Measurements from ENCODE around the gene KRT16. TPM values are rescaled to one million over a fixed set of nuclear protein-coding genes. Genes with fewer than 3 reads are reported as not detected.

Gene KRT16
- total RNA-seq, 1 experiment from 2014 or later, result 0.61 TPM

GRCh38 chr17:41565338-41565737 lies 47.2 kb downstream of the KRT16 start (continued):
- TF ChIP-seq ELF1 (IDR thresholded peaks at IDR 0.05; ENCODE audit: borderline replicate concordance, low read depth) (no peak), EZH2phosphoT487 (IDR thresholded peaks at IDR 0.05; ENCODE audit: borderline replicate concordance) (no peak), POLR2A (IDR thresholded peaks at IDR 0.05; ENCODE audit: borderline replicate concordance, extremely low read depth, insufficient read depth, insufficient read length) (no peak), TCF7L2 (IDR thresholded peaks at IDR 0.05; ENCODE audit: borderline replicate concordance, extremely low read depth, insufficient read depth, insufficient read length) (no peak), CBX3 (IDR thresholded peaks at IDR 0.05; ENCODE audit: low read depth) (no peak)

- H2AFZ ChIP-seq (ENCODE audit: low read depth, low read length, poor library complexity, severe bottlenecking), result no peak overlapping the region
- no peak for DNase-seq (ENCODE audit: low read depth, low spot score)
- RAD21 ChIA-PET (ENCODE audit: low non-redundant PET in 1 of 2, low total read pairs in 2 of 2, uncharacterized antibody in 2 of 2, unreplicated experiment in 2 of 2), result no interaction called here
- H3K9me3 ChIP-seq (ENCODE audit: control insufficient read depth in 1 of 2, insufficient read depth in 1 of 2, low read depth in 1 of 2, low read length in 2 of 2), result no peaks in the 10 kb centered on the region
- POLR2A ChIA-PET, result no interaction called here
- CTCF ChIA-PET, result interaction anchor here (1.6 to 2.9 kb wide), 2 partner anchors 14 to 15 kb away, joined by 7 to 23 read pairs; no protein-coding TSS in a partner anchor
- H4K20me1 ChIP-seq (ENCODE audit: insufficient read depth), result no peaks in the 10 kb centered on the region
- H3K9me2 ChIP-seq (ENCODE audit: insufficient read depth), result no peaks in the 10 kb centered on the region
- no peaks in the 10 kb centered on the region for H3K27me3 ChIP-seq (ENCODE audit: insufficient read depth, low read length)
- H3K79me2 ChIP-seq (ENCODE audit: insufficient read depth, low read length), result no peaks in the 10 kb centered on the region
- H3K27ac ChIP-seq (ENCODE audit: low read depth, low read length), result no peak overlapping the region
- no peaks in the 10 kb centered on the region for H3K36me3 ChIP-seq (ENCODE audit: control insufficient read depth in 1 of 2, insufficient read depth in 2 of 2, low read length in 2 of 2)
- H3K4me3 ChIP-seq (replicated peaks in 1 of 2; ENCODE audit: low read depth in 1 of 2, low read length in 2 of 2), result no peak overlapping the region
- TF ChIP-seq ATF3 (IDR thresholded peaks at IDR 0.05) (no peak), MAX (IDR thresholded peaks at IDR 0.05) (no peak), POLR2AphosphoS5 (IDR thresholded peaks at IDR 0.05; ENCODE audit: low read depth, low read length) (no peak), ZFX (IDR thresholded peaks at IDR 0.05) (no peak), FOSL1 (IDR thresholded peaks at IDR 0.05; ENCODE audit: low read depth) (no peak), ZBTB33 (IDR thresholded peaks at IDR 0.05; ENCODE audit: extremely low read depth, insufficient replicate concordance, low read length) (no peak), CEBPB (IDR thresholded peaks at IDR 0.05; ENCODE audit: low read depth) (no peak), POLR2A (IDR thresholded peaks at IDR 0.05; ENCODE audit: borderline replicate concordance, extremely low read depth, insufficient read depth, insufficient read length) (no peak)
- H3K9ac ChIP-seq (ENCODE audit: low read length), result no peak overlapping the region
- H3K4me1 ChIP-seq (ENCODE audit: control insufficient read depth in 1 of 2, insufficient read depth in 2 of 2, low read length in 2 of 2), result peaks cover 0 to 6% of the 10 kb centered on the region in 2 experiments; a peak in 2 of 4 replicates
- ATAC-seq, result no peak
- H3K4me2 ChIP-seq (ENCODE audit: low read length), result no peak overlapping the region
- intact Hi-C loops (cut with micrococcal nuclease), result no loop called here
- BruUV-seq (replicated peaks), result no TSS peak
These were observed 48.9 kb downstream of the KRT16 start for GRCh38 chr17:41563607-41564170.
